HepG2 (cell line): Measurements from ENCODE around the gene FOSL2. TPM values are rescaled to one million over a fixed set of nuclear protein-coding genes. Genes with fewer than 3 reads are reported as not detected.

Source experiments
- ADNP ChIP-seq: sonication (generic); formaldehyde crosslinking; IDR thresholded peaks from 2 replicates; pipeline ENCODE4 v1.4.0; 2020; ENCODE audit warnings: missing genetic modification reagents
- ARNT ChIP-seq: fragments of 450-650 bp; IDR thresholded peaks from 2 replicates; pipeline ENCODE4 v1.6.1; 2017
- MBNL3 ChIP-seq: fragments of 250-450 bp; sonication (Bioruptor Pico); conservative IDR thresholded peaks from 2 replicates; pipeline ENCODE4 v1.8.0; 2022; ENCODE audit warnings: mild to moderate bottlenecking, inconsistent platforms
- SIN3B ChIP-seq: fragments of 150-350 bp; IDR thresholded peaks from 2 replicates; pipeline ENCODE4 v1.6.1; 2014; ENCODE audit warnings: low read length
- SNAI1 ChIP-seq: sonication (generic); formaldehyde crosslinking; IDR thresholded peaks from 2 replicates; pipeline ENCODE4 v1.5.0; 2020; ENCODE audit warnings: mild to moderate bottlenecking, missing genetic modification reagents, borderline replicate concordance
- ZNF296 ChIP-seq: sonication (generic); formaldehyde crosslinking; conservative IDR thresholded peaks from 2 replicates; pipeline ENCODE4 v1.5.0; 2020; ENCODE audit warnings: mild to moderate bottlenecking, missing genetic modification reagents
- ZNF607 ChIP-seq: sonication (generic); formaldehyde crosslinking; IDR thresholded peaks from 2 replicates; pipeline ENCODE4 v1.5.1; 2020; ENCODE audit warnings: missing genetic modification reagents, mild to moderate bottlenecking, borderline replicate concordance
- ZNF749 ChIP-seq: sonication (generic); formaldehyde crosslinking; IDR thresholded peaks from 2 replicates; pipeline ENCODE4 v1.8.0; 2022; ENCODE audit warnings: mild to moderate bottlenecking, missing genetic modification reagents, moderate library complexity, borderline replicate concordance
- polyA plus RNA-seq, 8 experiments: library from polyadenylated mRNA; depleted of rRNA in 3 of 8; stranded (reverse) in 7 of 8; unstranded in 1 of 8; fragments of >200 nt; fragmentation: Illumina TruSeq in 4 of 8; extraction: Trizol in 4 of 8; gene quantifications; 2 replicates each; pipeline versions ENCODE4 v1.2.1 to v1.2.3, GENCODE V29; 2011 to 2016; ENCODE audit warnings: low read depth in 4 of 8, missing spikeins in 1 of 8, mixed read lengths in 1 of 8; ENCODE audit not compliant: insufficient read depth in 1 of 8
- total RNA-seq, 5 experiments: library from RNA; depleted of rRNA; stranded (reverse); fragments of >200 nt; fragmentation: Illumina TruSeq; extraction: Trizol; gene quantifications; 2 replicates each; pipeline ENCODE4 v1.2.3, GENCODE V29; 2016; ENCODE audit warnings: low read depth in 1 of 5
- TF ChIP-seq, protein P1 (sequence below): sonication (generic); formaldehyde crosslinking; IDR thresholded peaks from 2 replicates; pipeline ENCODE4 v1.4.0; 2020; ENCODE audit warnings: missing genetic modification reagents, borderline replicate concordance
- TF ChIP-seq, protein P2 (sequence below): sonication (generic); formaldehyde crosslinking; IDR thresholded peaks from 2 replicates; pipeline ENCODE4 v1.5.0; 2020; ENCODE audit warnings: missing genetic modification reagents
- TF ChIP-seq, protein P3 (sequence below): sonication (generic); formaldehyde crosslinking; IDR thresholded peaks from 2 replicates; pipeline ENCODE4 v1.5.0; 2020; ENCODE audit warnings: missing genetic modification reagents
- TF ChIP-seq, protein P4 (sequence below): sonication (generic); formaldehyde crosslinking; IDR thresholded peaks from 2 replicates; pipeline ENCODE4 v1.4.0; 2020; ENCODE audit warnings: missing genetic modification reagents, mild to moderate bottlenecking, borderline replicate concordance
- TF ChIP-seq, protein P5 (sequence below): sonication (generic); formaldehyde crosslinking; IDR thresholded peaks from 2 replicates; pipeline ENCODE4 v1.8.1; 2023; ENCODE audit warnings: missing genetic modification reagents, inconsistent platforms, borderline replicate concordance
- TF ChIP-seq, protein P6 (sequence below), 2 experiments: sonication (generic) in 1 of 2; formaldehyde crosslinking in 1 of 2; IDR thresholded peaks; 2 replicates each; pipeline versions ENCODE4 v1.4.0 to v1.6.1; 2016 to 2020; ENCODE audit warnings: borderline replicate concordance in 1 of 2, low read depth in 1 of 2, mild to moderate bottlenecking in 1 of 2, missing genetic modification reagents in 1 of 2

FOSL2 gene
- total and polyA plus RNA-seq, 2 of the 13 experiments (the other 11 are each of a cell fraction or from before 2014, with no cell fraction given): 3.4 to 18.1 TPM

DNA sequence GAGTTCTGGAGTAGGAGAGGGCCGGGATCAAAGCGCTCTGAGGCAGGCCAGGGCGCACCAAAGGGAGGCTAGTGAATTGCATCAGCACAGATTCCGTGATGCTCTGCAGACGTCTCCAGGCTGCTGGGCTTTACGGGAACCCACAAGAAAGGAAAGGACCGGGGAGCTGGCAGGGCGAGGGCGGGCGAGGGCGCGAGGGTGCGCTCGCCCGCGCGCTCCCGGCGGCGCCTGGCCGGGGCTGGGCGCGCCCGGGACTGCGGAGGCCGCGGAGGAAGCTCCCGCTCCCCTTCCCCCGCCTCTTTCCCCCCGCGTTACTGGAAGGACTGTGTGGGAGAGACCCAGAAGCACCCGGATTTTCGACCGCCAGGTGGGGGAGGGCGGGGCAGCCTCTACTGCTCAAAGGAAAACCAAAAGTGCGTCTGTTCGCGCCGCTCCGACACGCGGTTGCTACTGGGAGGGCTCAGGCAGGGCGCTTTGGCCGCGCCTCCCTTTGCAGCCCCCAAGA is 2.4 kb upstream of the FOSL2 start (continued):
- TF ChIP-seq, protein P1, sequence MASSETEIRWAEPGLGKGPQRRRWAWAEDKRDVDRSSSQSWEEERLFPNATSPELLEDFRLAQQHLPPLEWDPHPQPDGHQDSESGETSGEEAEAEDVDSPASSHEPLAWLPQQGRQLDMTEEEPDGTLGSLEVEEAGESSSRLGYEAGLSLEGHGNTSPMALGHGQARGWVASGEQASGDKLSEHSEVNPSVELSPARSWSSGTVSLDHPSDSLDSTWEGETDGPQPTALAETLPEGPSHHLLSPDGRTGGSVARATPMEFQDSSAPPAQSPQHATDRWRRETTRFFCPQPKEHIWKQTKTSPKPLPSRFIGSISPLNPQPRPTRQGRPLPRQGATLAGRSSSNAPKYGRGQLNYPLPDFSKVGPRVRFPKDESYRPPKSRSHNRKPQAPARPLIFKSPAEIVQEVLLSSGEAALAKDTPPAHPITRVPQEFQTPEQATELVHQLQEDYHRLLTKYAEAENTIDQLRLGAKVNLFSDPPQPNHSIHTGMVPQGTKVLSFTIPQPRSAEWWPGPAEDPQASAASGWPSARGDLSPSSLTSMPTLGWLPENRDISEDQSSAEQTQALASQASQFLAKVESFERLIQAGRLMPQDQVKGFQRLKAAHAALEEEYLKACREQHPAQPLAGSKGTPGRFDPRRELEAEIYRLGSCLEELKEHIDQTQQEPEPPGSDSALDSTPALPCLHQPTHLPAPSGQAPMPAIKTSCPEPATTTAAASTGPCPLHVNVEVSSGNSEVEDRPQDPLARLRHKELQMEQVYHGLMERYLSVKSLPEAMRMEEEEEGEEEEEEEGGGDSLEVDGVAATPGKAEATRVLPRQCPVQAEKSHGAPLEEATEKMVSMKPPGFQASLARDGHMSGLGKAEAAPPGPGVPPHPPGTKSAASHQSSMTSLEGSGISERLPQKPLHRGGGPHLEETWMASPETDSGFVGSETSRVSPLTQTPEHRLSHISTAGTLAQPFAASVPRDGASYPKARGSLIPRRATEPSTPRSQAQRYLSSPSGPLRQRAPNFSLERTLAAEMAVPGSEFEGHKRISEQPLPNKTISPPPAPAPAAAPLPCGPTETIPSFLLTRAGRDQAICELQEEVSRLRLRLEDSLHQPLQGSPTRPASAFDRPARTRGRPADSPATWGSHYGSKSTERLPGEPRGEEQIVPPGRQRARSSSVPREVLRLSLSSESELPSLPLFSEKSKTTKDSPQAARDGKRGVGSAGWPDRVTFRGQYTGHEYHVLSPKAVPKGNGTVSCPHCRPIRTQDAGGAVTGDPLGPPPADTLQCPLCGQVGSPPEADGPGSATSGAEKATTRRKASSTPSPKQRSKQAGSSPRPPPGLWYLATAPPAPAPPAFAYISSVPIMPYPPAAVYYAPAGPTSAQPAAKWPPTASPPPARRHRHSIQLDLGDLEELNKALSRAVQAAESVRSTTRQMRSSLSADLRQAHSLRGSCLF: no peak
- TF ChIP-seq, protein P2, sequence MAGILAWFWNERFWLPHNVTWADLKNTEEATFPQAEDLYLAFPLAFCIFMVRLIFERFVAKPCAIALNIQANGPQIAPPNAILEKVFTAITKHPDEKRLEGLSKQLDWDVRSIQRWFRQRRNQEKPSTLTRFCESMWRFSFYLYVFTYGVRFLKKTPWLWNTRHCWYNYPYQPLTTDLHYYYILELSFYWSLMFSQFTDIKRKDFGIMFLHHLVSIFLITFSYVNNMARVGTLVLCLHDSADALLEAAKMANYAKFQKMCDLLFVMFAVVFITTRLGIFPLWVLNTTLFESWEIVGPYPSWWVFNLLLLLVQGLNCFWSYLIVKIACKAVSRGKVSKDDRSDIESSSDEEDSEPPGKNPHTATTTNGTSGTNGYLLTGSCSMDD (CRISPR knock-in tag): no peak
- no peak for TF ChIP-seq SIN3B
- TF ChIP-seq ZNF749: peak; percentile 57; the same call in 1 of the 2 replicates
- no peak for TF ChIP-seq MBNL3 (CRISPR knock-in tag)
- TF ChIP-seq ZNF607 (CRISPR knock-in tag): peak; percentile 16; the same call in 1 of the 2 replicates
- TF ChIP-seq, protein P3, sequence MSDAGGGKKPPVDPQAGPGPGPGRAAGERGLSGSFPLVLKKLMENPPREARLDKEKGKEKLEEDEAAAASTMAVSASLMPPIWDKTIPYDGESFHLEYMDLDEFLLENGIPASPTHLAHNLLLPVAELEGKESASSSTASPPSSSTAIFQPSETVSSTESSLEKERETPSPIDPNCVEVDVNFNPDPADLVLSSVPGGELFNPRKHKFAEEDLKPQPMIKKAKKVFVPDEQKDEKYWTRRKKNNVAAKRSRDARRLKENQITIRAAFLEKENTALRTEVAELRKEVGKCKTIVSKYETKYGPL (CRISPR knock-in tag): no peak
- TF ChIP-seq, protein P4, sequence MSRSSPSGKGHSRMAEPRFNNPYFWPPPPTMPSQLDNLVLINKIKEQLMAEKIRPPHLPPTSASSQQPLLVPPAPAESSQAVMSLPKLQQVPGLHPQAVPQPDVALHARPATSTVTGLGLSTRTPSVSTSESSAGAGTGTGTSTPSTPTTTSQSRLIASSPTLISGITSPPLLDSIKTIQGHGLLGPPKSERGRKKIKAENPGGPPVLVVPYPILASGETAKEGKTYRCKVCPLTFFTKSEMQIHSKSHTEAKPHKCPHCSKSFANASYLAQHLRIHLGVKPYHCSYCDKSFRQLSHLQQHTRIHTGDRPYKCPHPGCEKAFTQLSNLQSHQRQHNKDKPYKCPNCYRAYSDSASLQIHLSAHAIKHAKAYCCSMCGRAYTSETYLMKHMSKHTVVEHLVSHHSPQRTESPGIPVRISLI (CRISPR knock-in tag): no peak
- no peak for TF ChIP-seq ADNP (CRISPR knock-in tag)
- no peak for TF ChIP-seq ARNT
- TF ChIP-seq SNAI1 (CRISPR knock-in tag): peak; percentile 83; the same call in 1 of the 2 replicates
- TF ChIP-seq, protein P5, sequence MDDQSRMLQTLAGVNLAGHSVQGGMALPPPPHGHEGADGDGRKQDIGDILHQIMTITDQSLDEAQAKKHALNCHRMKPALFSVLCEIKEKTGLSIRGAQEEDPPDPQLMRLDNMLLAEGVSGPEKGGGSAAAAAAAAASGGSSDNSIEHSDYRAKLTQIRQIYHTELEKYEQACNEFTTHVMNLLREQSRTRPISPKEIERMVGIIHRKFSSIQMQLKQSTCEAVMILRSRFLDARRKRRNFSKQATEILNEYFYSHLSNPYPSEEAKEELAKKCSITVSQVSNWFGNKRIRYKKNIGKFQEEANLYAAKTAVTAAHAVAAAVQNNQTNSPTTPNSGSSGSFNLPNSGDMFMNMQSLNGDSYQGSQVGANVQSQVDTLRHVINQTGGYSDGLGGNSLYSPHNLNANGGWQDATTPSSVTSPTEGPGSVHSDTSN: no peak
- TF ChIP-seq, protein P6, sequence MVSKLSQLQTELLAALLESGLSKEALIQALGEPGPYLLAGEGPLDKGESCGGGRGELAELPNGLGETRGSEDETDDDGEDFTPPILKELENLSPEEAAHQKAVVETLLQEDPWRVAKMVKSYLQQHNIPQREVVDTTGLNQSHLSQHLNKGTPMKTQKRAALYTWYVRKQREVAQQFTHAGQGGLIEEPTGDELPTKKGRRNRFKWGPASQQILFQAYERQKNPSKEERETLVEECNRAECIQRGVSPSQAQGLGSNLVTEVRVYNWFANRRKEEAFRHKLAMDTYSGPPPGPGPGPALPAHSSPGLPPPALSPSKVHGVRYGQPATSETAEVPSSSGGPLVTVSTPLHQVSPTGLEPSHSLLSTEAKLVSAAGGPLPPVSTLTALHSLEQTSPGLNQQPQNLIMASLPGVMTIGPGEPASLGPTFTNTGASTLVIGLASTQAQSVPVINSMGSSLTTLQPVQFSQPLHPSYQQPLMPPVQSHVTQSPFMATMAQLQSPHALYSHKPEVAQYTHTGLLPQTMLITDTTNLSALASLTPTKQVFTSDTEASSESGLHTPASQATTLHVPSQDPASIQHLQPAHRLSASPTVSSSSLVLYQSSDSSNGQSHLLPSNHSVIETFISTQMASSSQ (IDR thresholded peaks at IDR 0.05; ENCODE audit: low read depth): no peak
- TF ChIP-seq, protein P6 (CRISPR knock-in tag; IDR thresholded peaks at IDR 0.05; ENCODE audit: borderline replicate concordance): no peak
- no peak for TF ChIP-seq ZNF296 (CRISPR knock-in tag)
